Measurements from ENCODE around the gene NDUFB10.

Gene NDUFB10

GRCh38 chr16:1997494-1998359, 38.4 kb downstream of the NDUFB10 start:
- no peak for TF ChIP-seq CTCF (conservative IDR thresholded peaks at IDR 0.05; ENCODE audit: low read depth, low read length)
- no peak overlapping the region for H3K4me3 ChIP-seq (ENCODE audit: low read depth, low read length)
- DNase-seq (ENCODE audit: low read depth), result no peak

GRCh38 chr16:1998360-1998835, 39.1 kb downstream of the NDUFB10 start:
- TF ChIP-seq CTCF (conservative IDR thresholded peaks at IDR 0.05; ENCODE audit: low read depth, low read length), result no peak
- H3K4me3 ChIP-seq (ENCODE audit: low read depth, low read length), result no peak overlapping the region
- no peak for DNase-seq (ENCODE audit: low read depth)

- DNase-seq (ENCODE audit: low read depth), result no peak
- no peak overlapping the region for H3K4me3 ChIP-seq (ENCODE audit: low read depth, low read length)
- no peak for TF ChIP-seq CTCF (conservative IDR thresholded peaks at IDR 0.05; ENCODE audit: low read depth, low read length)
Measured at GRCh38 chr16:1998852-1999801, 39.8 kb downstream of the NDUFB10 start.

- no peak for TF ChIP-seq CTCF (conservative IDR thresholded peaks at IDR 0.05; ENCODE audit: low read depth, low read length)
- no peak for DNase-seq (ENCODE audit: low read depth)
- H3K4me3 ChIP-seq (ENCODE audit: low read depth, low read length), result no peak overlapping the region
Measured at GRCh38 chr16:1999866-2000514, 40.7 kb downstream of the NDUFB10 start.

- TF ChIP-seq CTCF (conservative IDR thresholded peaks at IDR 0.05; ENCODE audit: low read depth, low read length), result no peak
- DNase-seq (ENCODE audit: low read depth), result no peak
Measured at GRCh38 chr16:2001035-2001434, 41.7 kb downstream of the NDUFB10 start.

GRCh38 chr16:2001456-2002355, 42.4 kb downstream of the NDUFB10 start:
- TF ChIP-seq CTCF (conservative IDR thresholded peaks at IDR 0.05; ENCODE audit: low read depth, low read length), result no peak
- no peak overlapping the region for H3K4me3 ChIP-seq (ENCODE audit: low read depth, low read length)
- DNase-seq (ENCODE audit: low read depth), result no peak

More at GRCh38 chr16:2001035-2001434, 41.7 kb downstream of the NDUFB10 start:
- H3K4me3 ChIP-seq (ENCODE audit: low read depth, low read length), result no peak overlapping the region

Data from choroid plexus epithelial cell (primary cell).